Measurements from ENCODE around the gene OR4D11. TPM values are rescaled to one million over a fixed set of nuclear protein-coding genes. Genes with fewer than 3 reads are reported as not detected.
"Not testable (repeated sequence)": the region's sequence is repeated elsewhere in the genome, so short reads cannot be mapped to it uniquely, and the experiment has no call there.

The OR4D11 gene
- total RNA-seq, 1 donor from 2014 or later: not detected

DNA sequence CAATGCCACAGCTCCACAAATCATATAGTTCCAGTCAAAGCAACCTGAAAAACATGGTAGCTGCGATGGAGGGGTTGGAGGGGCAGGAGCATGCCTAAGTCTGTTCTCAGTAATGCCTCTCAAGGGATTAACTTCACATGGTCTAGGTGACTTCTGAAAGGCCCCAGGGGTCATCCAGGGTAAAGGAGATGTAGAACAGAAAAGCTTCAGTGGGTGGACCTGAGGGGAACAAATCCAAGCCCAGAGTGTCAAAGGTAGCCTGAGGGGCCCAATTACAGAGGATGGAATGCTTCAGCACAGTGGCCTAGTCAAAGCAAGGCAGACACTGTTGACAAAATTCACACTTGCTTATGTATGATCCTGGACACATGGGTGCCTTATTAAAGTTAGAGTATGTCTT lies 31.3 kb downstream of the OR4D11 start:
- Mint-ChIP-seq H3K36me3 (ENCODE audit: unreplicated experiment) (no peaks in the 10 kb centered on the region), H3K9me3 (ENCODE audit: unreplicated experiment) (no peaks in the 10 kb centered on the region), H3K4me3 (ENCODE audit: unreplicated experiment) (no peak overlapping the region), H3K27me3 (ENCODE audit: unreplicated experiment) (peaks cover 4% of the 10 kb centered on the region), H3K27ac (ENCODE audit: unreplicated experiment) (no peak overlapping the region), H3K4me1 (ENCODE audit: low read depth, unreplicated experiment) (no peaks in the 10 kb centered on the region)
- no peak for DNase-seq
- TF ChIP-seq CTCF (IDR thresholded peaks at IDR 0.05; ENCODE audit: partially characterized antibody, unreplicated experiment): no peak

DNA sequence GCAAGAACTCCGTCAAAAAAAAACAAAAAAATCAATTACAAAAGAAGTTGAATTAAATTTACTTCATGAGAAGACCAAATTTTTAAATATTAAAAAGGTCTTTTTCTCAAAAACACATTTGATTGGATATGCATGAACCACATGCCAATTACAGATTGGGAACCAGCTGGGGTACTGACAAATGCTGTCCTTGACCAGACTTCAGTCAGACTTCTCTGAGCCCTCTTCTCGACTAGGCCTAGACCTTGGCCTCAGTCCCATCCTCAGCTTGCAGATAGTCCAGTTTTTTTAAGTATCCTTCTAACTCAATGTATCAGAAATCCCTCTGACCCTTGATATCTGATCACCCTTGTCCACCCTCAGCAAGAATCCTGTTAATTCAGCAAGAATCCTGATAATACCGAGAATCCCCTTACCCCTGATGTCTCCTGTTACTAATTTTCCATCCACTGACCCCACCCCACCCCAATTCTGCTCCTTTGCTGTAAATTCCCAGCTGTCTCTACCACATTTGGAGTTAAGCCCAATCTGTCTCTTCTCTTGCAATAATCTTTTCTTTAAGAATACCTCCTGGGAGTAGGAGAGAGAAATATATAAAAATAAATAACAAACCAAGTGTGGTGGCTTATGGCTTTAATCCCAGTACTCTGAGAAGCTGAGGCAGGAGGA lies 38.9 kb downstream of the OR4D11 start:
- no peak for TF ChIP-seq CTCF (IDR thresholded peaks at IDR 0.05; ENCODE audit: partially characterized antibody, unreplicated experiment)
- peaks cover 2% of the 10 kb centered on the region for H3K27me3 Mint-ChIP-seq (ENCODE audit: unreplicated experiment)
- H3K4me3 Mint-ChIP-seq (ENCODE audit: unreplicated experiment): no peak overlapping the region
- no peaks in the 10 kb centered on the region for H3K36me3 Mint-ChIP-seq (ENCODE audit: unreplicated experiment)
- no peak overlapping the region for H3K27ac Mint-ChIP-seq (ENCODE audit: unreplicated experiment)
- H3K9me3 Mint-ChIP-seq (ENCODE audit: unreplicated experiment): peaks cover 2% of the 10 kb centered on the region
- no peak for DNase-seq
- H3K4me1 Mint-ChIP-seq (ENCODE audit: low read depth, unreplicated experiment): no peaks in the 10 kb centered on the region

GRCh38 chr11:59543713-59544112 lies 40.3 kb downstream of the OR4D11 start:
- DNase-seq; H3K36me3 Mint-ChIP-seq (ENCODE audit: unreplicated experiment); H3K4me1 Mint-ChIP-seq (ENCODE audit: low read depth, unreplicated experiment); H3K9me3 Mint-ChIP-seq (ENCODE audit: unreplicated experiment); H3K27me3 Mint-ChIP-seq (ENCODE audit: unreplicated experiment); H3K4me3 Mint-ChIP-seq (ENCODE audit: unreplicated experiment); H3K27ac Mint-ChIP-seq (ENCODE audit: unreplicated experiment): not testable (repeated sequence)

GRCh38 chr11:59544869-59545178 lies 41.4 kb downstream of the OR4D11 start:
- no peak for DNase-seq
- no peak for TF ChIP-seq CTCF (IDR thresholded peaks at IDR 0.05; ENCODE audit: partially characterized antibody, unreplicated experiment)
- Mint-ChIP-seq H3K27me3 (ENCODE audit: unreplicated experiment) (peaks cover 2% of the 10 kb centered on the region), H3K9me3 (ENCODE audit: unreplicated experiment) (peaks cover 7% of the 10 kb centered on the region), H3K4me3 (ENCODE audit: unreplicated experiment) (no peak overlapping the region), H3K4me1 (ENCODE audit: low read depth, unreplicated experiment) (peaks cover 5% of the 10 kb centered on the region), H3K36me3 (ENCODE audit: unreplicated experiment) (no peaks in the 10 kb centered on the region), H3K27ac (ENCODE audit: unreplicated experiment) (no peak overlapping the region)

- Mint-ChIP-seq H3K36me3 (ENCODE audit: unreplicated experiment) (no peaks in the 10 kb centered on the region), H3K27me3 (ENCODE audit: unreplicated experiment) (peaks cover 3% of the 10 kb centered on the region), H3K4me1 (ENCODE audit: low read depth, unreplicated experiment) (peaks cover 5% of the 10 kb centered on the region), H3K9me3 (ENCODE audit: unreplicated experiment) (peaks cover 8% of the 10 kb centered on the region), H3K4me3 (ENCODE audit: unreplicated experiment) (no peak overlapping the region), H3K27ac (ENCODE audit: unreplicated experiment) (no peak overlapping the region)
- DNase-seq: no peak
- no peak for TF ChIP-seq CTCF (IDR thresholded peaks at IDR 0.05; ENCODE audit: partially characterized antibody, unreplicated experiment)
These were observed 42.0 kb downstream of the OR4D11 start for GRCh38 chr11:59545179-59546020.

- peaks cover 24% of the 10 kb centered on the region for H3K9me3 Mint-ChIP-seq (ENCODE audit: unreplicated experiment)
- not testable (repeated sequence) for H3K4me1 Mint-ChIP-seq (ENCODE audit: low read depth, unreplicated experiment); H3K36me3 Mint-ChIP-seq (ENCODE audit: unreplicated experiment); DNase-seq; H3K4me3 Mint-ChIP-seq (ENCODE audit: unreplicated experiment)
- H3K27me3 Mint-ChIP-seq (ENCODE audit: unreplicated experiment): peaks cover 16% of the 10 kb centered on the region
- peak overlapping the region; percentile 43 for H3K27ac Mint-ChIP-seq (ENCODE audit: unreplicated experiment)
These were observed 44.4 kb downstream of the OR4D11 start for GRCh38 chr11:59547605-59548308.
